Measurements from ENCODE around the gene HMGB1. TPM values are rescaled to one million over a fixed set of nuclear protein-coding genes. Genes with fewer than 3 reads are reported as not detected.
"Not testable (repeated sequence)": the region's sequence is repeated elsewhere in the genome, so short reads cannot be mapped to it uniquely, and the experiment has no call there.

The HMGB1 gene
- total and polyA plus RNA-seq, 8 donors = 29.5 to 479 (median 339) TPM

DNA sequence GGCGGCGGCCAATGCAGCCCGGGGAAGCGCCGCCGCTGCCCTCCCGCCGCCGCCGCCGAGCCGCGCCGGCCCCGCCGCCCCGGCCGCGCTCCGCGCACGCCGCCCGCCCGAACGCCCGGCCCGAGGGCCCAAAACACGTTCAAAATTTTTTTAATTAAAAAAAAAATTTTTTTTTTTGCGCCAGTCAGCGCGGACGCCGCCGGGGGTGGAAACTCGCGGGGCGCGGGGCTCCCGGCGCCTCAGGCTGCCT lies 468 bp downstream of the HMGB1 start:
- H3K27ac ChIP-seq = peak overlapping the region; percentile 99 to 100 (median 100)
- DNase-seq = no peak
- no peaks in the 10 kb centered on the region for H3K9me3 ChIP-seq
- intact Hi-C loops (cut with DNase I; ENCODE audit: low total_unique reads) = no loop called here
- peaks cover 24 to 40% (median 32%) of the 10 kb centered on the region in 4 donors for H3K4me1 ChIP-seq
- TF ChIP-seq POLR2A (IDR thresholded peaks at IDR 0.05) = no peak
- no peak for TF ChIP-seq EP300 (IDR thresholded peaks at IDR 0.05)
- TF ChIP-seq POLR2AphosphoS5 (IDR thresholded peaks at IDR 0.05) = no peak
- no peak for TF ChIP-seq CTCF (IDR thresholded peaks at IDR 0.05)
- peaks cover 6 to 22% (median 20%) of the 10 kb centered on the region in 4 donors for H3K36me3 ChIP-seq
- WGBS, 5 donors = 0 to 1% (median 1%) methylated on average over 7 to 41 of the region's 41 CpGs; no CpG with 5 or more reads in 1 of the 5 donors
- H3K27me3 ChIP-seq = no peaks in the 10 kb centered on the region
- peak overlapping the region; percentile 71 to 95 (median 85) for H3K4me3 ChIP-seq

DNA sequence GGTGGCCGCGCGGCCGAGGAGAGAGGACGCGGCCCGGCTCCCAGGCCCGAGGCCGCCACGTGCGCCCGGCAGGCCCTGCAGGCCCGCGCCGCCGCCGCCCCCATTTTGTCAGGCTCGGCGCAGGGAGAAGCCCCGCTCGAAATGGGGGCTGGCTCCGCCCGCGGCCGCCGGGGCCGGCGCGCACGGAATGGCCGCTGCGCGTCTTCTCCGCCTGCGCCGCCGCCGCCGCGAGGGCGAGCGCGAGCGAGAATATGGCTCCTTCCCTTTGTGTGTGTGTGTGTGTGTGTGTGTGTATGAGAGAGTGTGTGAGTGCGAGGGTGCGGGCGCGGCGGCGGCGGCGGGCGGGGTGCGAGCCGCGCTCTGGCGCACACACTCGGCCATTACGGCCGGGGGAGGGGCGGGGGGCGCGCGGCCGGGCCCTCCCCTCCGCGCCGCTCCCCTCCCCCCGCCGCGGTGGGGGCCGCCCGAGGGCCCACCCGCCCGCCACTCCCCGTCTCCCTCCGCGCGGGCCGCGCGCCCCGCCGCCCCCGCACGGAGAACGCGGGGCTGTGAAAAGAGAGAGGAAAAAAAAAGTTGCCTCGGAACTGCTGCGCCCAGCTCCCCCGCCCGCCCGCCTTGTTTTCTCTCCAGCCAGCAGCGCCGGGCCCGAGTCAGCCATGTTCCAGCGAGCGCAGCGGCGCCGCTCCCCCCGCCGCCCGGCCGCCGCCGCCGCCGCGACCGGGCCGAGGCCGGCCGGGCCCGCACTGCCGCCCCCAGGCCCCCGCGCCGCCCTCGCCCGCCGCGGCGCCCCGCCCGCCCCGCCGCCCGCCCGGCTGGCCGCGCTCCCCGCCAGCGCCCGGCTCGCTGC lies 1.0 kb downstream of the HMGB1 start:
- Histone ChIP-seq H3K4me3 (peak overlapping the region; percentile 56 to 76 (median 66)), H3K27ac (peak overlapping the region; percentile 96 to 100 (median 99)), H3K4me1 (peaks cover 24 to 42% (median 32%) of the 10 kb centered on the region in 4 donors), H3K9me3 (no peaks in the 10 kb centered on the region), H3K27me3 (no peaks in the 10 kb centered on the region), H3K36me3 (peaks cover 6 to 25% (median 20%) of the 10 kb centered on the region in 4 donors)
- intact Hi-C loops (cut with DNase I; ENCODE audit: low total_unique reads) = no loop called here
- TF ChIP-seq POLR2AphosphoS5 (IDR thresholded peaks at IDR 0.05) = no peak
- TF ChIP-seq POLR2A (IDR thresholded peaks at IDR 0.05) = no peak
- TF ChIP-seq EP300 (IDR thresholded peaks at IDR 0.05) = no peak
- TF ChIP-seq CTCF (IDR thresholded peaks at IDR 0.05) = no peak
- WGBS, 5 donors = 0 to 1% (median 0%) methylated on average over 37 to 124 of the region's 136 CpGs; no CpG with 5 or more reads in 1 of the 5 donors
- DNase-seq = peak; percentile 69 to 96

GRCh38 chr13:30463787-30464495 lies 1.8 kb downstream of the HMGB1 start:
- TF ChIP-seq CTCF (IDR thresholded peaks at IDR 0.05) (no peak), POLR2AphosphoS5 (IDR thresholded peaks at IDR 0.05) (peak; percentile 13 to 25 (median 13))
- peak overlapping the region; percentile 96 to 100 (median 99) for H3K27ac ChIP-seq
- 0 to 2% (median 1%) methylated on average over 25 to 32 of the region's 32 CpGs for WGBS, 5 donors
- peak; percentile 61 to 85 for DNase-seq
- intact Hi-C loops (cut with DNase I; ENCODE audit: low total_unique reads) = no loop called here
- H3K36me3 ChIP-seq = peaks cover 6 to 33% (median 22%) of the 10 kb centered on the region in 4 donors
- peak overlapping the region; percentile 56 to 76 (median 66) for H3K4me3 ChIP-seq
- no peaks in the 10 kb centered on the region for H3K27me3 ChIP-seq
- H3K9me3 ChIP-seq = no peaks in the 10 kb centered on the region
- peaks cover 24 to 50% (median 32%) of the 10 kb centered on the region in 4 donors for H3K4me1 ChIP-seq

DNA sequence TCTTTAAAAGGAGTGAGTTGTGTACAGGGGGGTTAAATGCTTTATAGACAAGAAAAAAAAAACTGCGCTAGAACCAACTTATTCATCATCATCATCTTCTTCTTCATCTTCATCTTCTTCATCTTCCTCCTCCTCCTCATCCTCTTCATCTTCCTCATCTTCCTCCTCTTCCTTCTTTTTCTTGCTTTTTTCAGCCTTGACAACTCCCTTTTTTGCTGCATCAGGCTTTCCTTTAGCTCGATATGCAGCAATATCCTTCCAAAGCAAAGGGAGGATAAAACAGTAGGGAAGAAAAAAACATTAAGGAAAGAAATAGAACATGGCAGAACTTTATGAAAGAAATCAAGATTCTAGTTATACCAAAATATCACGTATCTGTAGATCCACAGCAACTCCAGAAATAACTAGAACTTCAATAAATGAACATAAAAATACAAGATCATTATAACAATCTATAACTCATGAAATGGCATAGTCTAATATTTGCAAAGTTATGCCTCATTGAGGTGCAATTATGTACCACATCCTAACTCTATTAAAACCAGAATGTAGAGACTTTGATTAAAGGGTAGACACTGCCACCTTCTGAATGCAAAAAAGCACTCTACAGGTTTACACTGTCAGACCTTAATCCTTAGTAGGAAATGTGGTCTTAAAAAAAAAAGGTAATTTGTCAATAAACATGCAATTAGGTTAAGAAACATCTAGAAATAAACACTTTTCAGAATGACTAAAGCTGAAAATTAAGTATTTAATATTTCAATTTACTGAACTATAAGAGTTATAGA lies 4.3 kb downstream of the HMGB1 start:
- WGBS, 5 donors = 76 to 90% (median 87%) methylated on average over 2 to 3 of the region's 3 CpGs
- intact Hi-C loops (cut with DNase I; ENCODE audit: low total_unique reads); H3K27me3 ChIP-seq; H3K4me3 ChIP-seq; H3K9me3 ChIP-seq: not testable (repeated sequence)
- H3K4me1 ChIP-seq = peaks cover 20 to 45% (median 30%) of the 10 kb centered on the region in 4 donors
- H3K27ac ChIP-seq = peak overlapping the region in 3 of 5 donors; percentile 96 to 100 (median 100)
- TF ChIP-seq CTCF (IDR thresholded peaks at IDR 0.05) = peak in 5 of 7 experiments; percentile 12 to 47 (median 28)
- H3K36me3 ChIP-seq = peaks cover 10 to 45% (median 32%) of the 10 kb centered on the region in 4 donors
- DNase-seq = peak in 1 of 2 donors; percentile 74

Measured in stomach (tissue), 9 donors.